Tibial nerve (tissue), 4 donors: ENCODE measurements around the gene UBAP1L.

Source experiments
- CTCF ChIP-seq, 5 experiments: fragments of 200-600 bp in 3 of 5; fragments of 450-650 bp in 2 of 5; sonication (generic) in 3 of 5; IDR thresholded peaks; one replicate each; pipeline ENCODE4 v1.5.1; 2016 to 2019; ENCODE audit warnings: antibody characterized with exemption in 5 of 5, mild to moderate bottlenecking in 3 of 5, moderate library complexity in 2 of 5
- EP300 ChIP-seq, 2 donors: sonication (generic); formaldehyde crosslinking; IDR thresholded peaks; one replicate each; pipeline ENCODE4 v1.6.1; 2017; ENCODE audit warnings: antibody characterized with exemption in 2 of 2, mild to moderate bottlenecking in 1 of 2
- POLR2A ChIP-seq, 2 donors: fragments of 450-650 bp; IDR thresholded peaks; one replicate each; pipeline ENCODE4 v1.6.1; 2017; ENCODE audit warnings: antibody characterized with exemption in 2 of 2, mild to moderate bottlenecking in 2 of 2, moderate library complexity in 2 of 2

DNA sequence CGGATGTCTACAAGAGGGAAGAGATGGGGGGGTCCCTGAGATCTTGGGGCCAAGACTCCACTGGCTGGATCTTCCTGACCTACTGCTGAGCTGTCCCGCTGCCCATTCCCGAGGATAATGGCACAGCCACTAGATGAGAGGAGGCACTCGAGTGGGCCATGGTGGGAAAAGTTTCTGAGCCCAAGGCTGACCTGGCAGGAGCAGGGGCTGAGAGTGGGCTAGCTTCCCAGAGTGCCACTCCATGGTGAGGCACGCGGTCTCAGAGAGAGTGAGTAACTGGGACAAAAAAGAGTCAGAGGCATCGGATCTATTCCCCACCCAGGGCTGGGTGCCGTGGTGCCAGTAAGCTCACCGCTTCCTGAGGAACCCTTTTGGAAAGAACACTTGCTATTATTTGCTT lies 58.9 kb downstream of the UBAP1L start:
- no peak for TF ChIP-seq POLR2A (IDR thresholded peaks at IDR 0.05)
- no peak for TF ChIP-seq EP300 (IDR thresholded peaks at IDR 0.05)
- no peak for TF ChIP-seq CTCF (IDR thresholded peaks at IDR 0.05)
